HAP-1 (cell line): Measurements from ENCODE around the gene PRR12.
A peak's percentile ranks its signal among the peaks of the same experiment; 100 is the strongest.

Experiments used
- DNase-seq, 2 experiments: peaks; one replicate each; pipeline ENCODE4 v3.0.0-alpha.2; 2016 to 2020; ENCODE audit warnings: low spot score in 2 of 2
- H3K27me3 ChIP-seq: fragments of 250-450 bp; sonication (Bioruptor Pico); 2 replicates; pipeline ENCODE4 v1.5.1; 2020; ENCODE audit warnings: low read depth, mild to moderate bottlenecking, moderate library complexity
- H3K36me3 ChIP-seq: fragments of 250-450 bp; sonication (Bioruptor Pico); replicated peaks from 2 replicates; pipeline ENCODE4 v1.5.1; 2020; ENCODE audit warnings: mild to moderate bottlenecking
- H3K4me1 ChIP-seq: fragments of 250-450 bp; sonication (Bioruptor Pico); 2 replicates; pipeline ENCODE4 v1.5.1; 2020; ENCODE audit warnings: mild to moderate bottlenecking
- H3K4me3 ChIP-seq: fragments of 250-450 bp; sonication (Bioruptor Pico); 2 replicates; pipeline ENCODE4 v1.5.1; 2020; ENCODE audit warnings: mild to moderate bottlenecking, moderate library complexity
- H3K9me3 ChIP-seq: fragments of 250-450 bp; sonication (Bioruptor Pico); 2 replicates; pipeline ENCODE4 v1.5.1; 2020; ENCODE audit warnings: mild to moderate bottlenecking, moderate library complexity
- in situ Hi-C: fragments of 300-500 bp; cut with MboI; formaldehyde crosslinking; loops from 3 replicates; pipeline ENCODE4 v1.14.3; 2020; ENCODE audit warnings: low sequenced_read_pairs, inconsistent platforms, mixed read lengths

PRR12 gene, protein sequence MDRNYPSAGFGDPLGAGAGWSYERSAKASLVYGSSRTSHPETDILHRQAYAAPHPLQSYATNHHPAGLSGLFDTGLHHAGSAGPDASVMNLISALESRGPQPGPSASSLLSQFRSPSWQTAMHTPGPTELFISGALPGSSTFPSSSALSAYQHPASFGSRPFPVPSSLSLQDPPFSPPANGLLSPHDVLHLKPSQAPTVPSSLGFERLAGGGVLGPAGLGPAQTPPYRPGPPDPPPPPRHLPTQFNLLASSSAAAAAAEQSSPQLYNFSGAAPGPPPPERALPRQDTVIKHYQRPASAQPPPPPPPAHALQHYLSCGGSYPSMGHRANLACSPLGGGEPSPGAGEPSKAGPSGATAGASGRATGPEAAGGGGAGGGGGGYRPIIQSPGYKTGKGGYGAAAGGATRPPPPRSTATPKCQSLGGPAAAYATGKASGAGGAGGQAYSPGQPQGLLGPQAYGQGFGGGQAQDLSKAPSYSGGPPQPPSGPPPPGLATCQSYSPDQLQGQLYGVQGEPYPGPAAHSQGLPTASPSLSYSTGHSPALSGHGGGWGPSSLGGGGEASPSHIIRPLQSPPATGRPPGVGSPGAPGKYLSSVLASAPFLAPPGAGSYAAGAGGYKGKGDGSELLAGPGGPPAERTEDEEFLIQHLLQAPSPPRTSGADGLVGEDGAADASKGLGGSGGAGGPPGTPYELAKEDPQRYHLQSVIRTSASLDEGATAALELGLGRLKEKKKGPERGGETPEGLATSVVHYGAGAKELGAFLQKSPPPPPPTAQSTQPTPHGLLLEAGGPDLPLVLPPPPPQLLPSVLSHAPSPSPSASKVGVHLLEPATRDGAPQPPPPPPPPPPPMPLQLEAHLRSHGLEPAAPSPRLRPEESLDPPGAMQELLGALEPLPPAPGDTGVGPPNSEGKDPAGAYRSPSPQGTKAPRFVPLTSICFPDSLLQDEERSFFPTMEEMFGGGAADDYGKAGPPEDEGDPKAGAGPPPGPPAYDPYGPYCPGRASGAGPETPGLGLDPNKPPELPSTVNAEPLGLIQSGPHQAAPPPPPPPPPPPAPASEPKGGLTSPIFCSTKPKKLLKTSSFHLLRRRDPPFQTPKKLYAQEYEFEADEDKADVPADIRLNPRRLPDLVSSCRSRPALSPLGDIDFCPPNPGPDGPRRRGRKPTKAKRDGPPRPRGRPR (N-terminal part only)

DNA sequence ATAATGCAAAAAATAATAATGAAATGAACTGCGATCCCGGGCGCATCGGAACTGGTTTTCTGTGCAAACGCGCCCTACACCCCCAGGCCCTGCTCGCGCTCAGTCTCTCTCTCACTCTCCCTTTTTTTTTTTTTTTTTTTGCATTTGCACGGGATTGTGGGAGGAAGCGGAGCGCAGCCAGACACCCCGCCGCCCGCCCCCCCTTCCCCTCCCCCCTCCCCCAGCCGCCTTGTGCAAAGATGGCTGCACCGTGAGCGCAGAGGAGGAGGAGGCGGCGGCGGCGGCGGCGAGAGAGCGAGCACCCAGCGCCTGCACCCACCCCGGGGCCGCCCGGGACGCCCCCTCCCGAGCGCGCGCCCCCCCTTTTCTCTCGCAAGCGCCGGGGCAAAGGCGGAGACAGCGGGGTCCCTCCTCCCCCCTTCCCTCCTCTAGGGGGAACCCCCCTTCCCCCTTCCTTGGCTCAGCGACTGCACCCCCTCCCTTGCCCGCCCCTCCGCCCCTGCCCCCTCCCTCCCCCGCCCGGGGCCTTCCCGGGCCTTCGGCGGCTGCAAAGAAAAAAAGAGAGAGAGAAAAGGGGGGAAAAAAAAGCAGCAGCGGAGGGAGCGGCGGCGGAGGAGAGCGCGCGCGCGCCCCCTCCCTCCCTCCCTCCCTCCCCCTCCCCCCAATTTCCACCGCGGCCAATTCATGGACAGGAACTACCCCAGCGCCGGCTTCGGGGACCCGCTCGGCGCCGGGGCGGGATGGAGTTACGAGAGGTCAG lies at the start of gene PRR12:
Gene PRR12, plus strand, starts transcription at position 212 of the 760 bp plus-strand sequence. Its CDS starts 473 bp downstream, at position 685.
- peak; percentile 53 to 82 for DNase-seq

DNA sequence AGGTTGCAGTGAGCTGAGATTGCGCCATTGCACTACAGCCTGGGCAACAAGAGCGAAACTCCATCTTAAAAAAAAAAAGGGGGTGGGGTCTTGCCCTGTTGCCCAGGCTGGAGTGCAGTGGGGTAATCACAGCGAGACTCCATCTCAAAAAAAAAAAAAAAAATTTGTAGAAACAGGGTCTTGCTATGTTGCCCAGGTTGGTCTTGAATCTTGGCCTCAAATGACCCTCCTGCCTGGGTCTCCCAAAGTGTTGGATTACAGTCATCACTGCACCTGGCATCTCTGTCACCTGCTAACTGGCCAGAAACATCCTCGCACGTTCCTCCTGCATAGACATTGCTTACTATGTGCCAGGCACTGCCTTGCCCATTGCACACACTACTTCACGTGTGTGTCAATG lies 49.1 kb upstream of the PRR12 start:
- in situ Hi-C loops: no loop called here
- Histone ChIP-seq H3K4me1 (0 out of 2 replicates have a peak, but pooled peaks cover 2% of the 10 kb centered on the region), H3K4me3 (no peak overlapping the region), H3K9me3 (no peaks in the 10 kb centered on the region), H3K27me3 (no peaks in the 10 kb centered on the region), H3K36me3 (no peaks in the 10 kb centered on the region)
- DNase-seq: no peak

More for the DNA sequence above, at the start of gene PRR12:
- Histone ChIP-seq H3K9me3 (no peaks in the 10 kb centered on the region), H3K4me1 (no peaks in the 10 kb centered on the region), H3K4me3 (peak within 1 kb of the TSS; percentile 74), H3K36me3 (peaks cover 19% of the 10 kb centered on the region), H3K27me3 (no peaks in the 10 kb centered on the region)
- in situ Hi-C loops: loop anchor here (10.0 kb wide), 1 partner anchor 84 kb away; the partner anchor contains the start of gene PRMT1

DNA sequence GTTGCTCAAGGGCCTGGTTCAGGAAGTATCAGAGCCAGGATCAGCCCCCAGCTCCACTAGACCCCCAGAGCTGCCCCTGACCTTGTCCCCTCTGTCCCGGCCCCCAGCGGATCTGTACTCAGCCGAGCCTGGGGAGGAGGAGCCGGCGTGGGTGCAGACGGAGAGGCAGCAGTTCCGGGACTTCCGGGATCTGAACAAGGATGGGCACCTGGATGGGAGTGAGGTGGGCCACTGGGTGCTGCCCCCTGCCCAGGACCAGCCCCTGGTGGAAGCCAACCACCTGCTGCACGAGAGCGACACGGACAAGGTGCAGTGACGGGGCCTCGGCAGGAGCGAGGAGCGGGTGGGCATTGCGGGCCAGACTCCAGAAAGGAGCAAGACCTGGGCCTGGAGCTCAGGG lies 48.5 kb upstream of the PRR12 start:
- DNase-seq: no peak
- in situ Hi-C loops: no loop called here
- no peak overlapping the region for H3K4me3 ChIP-seq
- peaks cover 6% of the 10 kb centered on the region for H3K4me1 ChIP-seq
- no peaks in the 10 kb centered on the region for H3K9me3 ChIP-seq
- no peaks in the 10 kb centered on the region for H3K36me3 ChIP-seq
- H3K27me3 ChIP-seq: no peaks in the 10 kb centered on the region

DNA sequence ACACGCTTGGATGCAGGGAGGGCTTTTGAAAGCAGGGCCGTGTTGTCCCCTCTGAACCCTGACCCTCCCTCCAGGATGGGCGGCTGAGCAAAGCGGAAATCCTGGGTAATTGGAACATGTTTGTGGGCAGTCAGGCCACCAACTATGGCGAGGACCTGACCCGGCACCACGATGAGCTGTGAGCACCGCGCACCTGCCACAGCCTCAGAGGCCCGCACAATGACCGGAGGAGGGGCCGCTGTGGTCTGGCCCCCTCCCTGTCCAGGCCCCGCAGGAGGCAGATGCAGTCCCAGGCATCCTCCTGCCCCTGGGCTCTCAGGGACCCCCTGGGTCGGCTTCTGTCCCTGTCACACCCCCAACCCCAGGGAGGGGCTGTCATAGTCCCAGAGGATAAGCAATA lies 48.0 kb upstream of the PRR12 start:
- H3K36me3 ChIP-seq: no peaks in the 10 kb centered on the region
- H3K9me3 ChIP-seq: no peaks in the 10 kb centered on the region
- DNase-seq: no peak
- in situ Hi-C loops: no loop called here
- no peaks in the 10 kb centered on the region for H3K27me3 ChIP-seq
- H3K4me1 ChIP-seq: peaks cover 6% of the 10 kb centered on the region
- no peak overlapping the region for H3K4me3 ChIP-seq

DNA sequence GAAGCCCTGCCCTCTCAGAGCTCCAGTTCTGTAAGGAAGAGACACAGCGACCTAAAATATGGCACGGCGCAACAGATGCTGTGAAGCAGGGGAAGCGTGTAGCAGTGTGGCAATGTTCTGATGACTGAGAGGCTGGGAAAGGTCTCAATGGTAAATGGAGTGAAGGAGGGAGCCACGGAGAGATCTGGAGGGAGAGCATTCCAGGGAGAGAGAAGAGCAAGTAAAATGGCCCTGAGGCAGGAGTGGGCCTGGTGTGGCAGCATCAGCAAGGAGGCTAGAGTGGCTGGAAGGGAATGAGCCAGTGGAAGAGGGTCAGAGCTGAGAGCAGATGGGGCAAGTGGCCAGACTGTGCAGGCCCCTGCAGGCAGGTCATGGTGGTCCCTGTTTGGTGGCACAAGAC lies 46.8 kb upstream of the PRR12 start:
- Histone ChIP-seq H3K9me3 (no peaks in the 10 kb centered on the region), H3K36me3 (no peaks in the 10 kb centered on the region), H3K27me3 (no peaks in the 10 kb centered on the region), H3K4me3 (no peak overlapping the region), H3K4me1 (peaks cover 6% of the 10 kb centered on the region)
- no peak for DNase-seq
- in situ Hi-C loops: no loop called here

DNA sequence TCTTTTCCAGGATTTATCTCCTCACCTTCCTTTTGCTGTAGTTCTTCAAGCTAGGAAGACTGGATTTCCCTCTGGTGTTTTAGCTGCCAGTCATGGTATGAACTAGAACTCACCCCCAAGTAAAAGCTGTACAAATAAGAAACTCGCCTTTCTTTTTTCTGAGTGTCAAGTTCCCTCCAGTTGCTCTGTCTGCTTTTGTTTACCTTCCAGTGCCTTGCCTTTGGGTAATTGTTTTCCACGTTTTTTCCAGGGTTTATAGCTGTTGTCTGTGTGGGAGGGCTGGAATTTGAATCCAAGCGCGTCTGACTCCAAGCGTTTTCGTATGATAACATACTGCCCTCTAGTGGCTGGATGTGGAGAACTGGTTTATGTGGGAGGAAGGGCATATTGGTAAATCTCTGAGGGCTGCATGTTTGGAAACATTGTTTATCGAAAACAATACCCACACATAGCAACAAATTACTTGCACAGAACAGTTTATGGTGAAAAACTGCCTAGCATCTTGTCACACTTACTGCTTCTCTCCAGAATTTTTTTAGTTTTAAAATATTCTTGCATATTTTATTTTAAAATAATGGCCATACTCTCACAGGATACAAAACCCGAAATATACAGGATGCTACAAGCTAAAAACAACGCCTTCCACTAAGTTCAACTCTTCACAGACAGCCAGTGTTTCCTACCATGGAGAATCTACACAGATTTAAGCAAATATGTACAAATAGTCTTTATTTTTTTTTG lies 44.0 kb upstream of the PRR12 start:
- H3K27me3 ChIP-seq: no peaks in the 10 kb centered on the region
- DNase-seq: peak; percentile 91 to 95
- H3K4me1 ChIP-seq: peaks cover 6% of the 10 kb centered on the region
- in situ Hi-C loops: no loop called here
- no peaks in the 10 kb centered on the region for H3K9me3 ChIP-seq
- H3K36me3 ChIP-seq: no peaks in the 10 kb centered on the region
- H3K4me3 ChIP-seq: no peak overlapping the region

DNA sequence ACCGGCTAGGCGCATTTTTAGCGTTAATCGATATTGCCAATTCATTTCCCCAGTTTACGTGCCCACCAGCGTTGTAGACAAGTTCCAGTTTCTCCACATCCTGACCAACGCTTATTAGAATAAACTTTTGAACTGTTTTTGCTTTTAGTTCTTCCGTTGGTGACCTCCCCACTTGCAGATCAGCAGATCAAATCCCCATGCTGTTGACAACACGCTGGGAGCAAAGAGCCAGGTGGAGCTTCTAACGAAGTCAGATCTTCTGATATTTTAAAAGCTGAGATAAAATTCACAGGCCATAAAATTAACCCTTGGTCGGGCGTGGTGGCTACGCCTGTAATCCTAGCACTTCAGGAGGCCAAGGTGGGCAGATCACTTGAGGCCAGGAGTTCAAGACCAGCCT lies 41.9 kb upstream of the PRR12 start:
- H3K36me3 ChIP-seq: no peaks in the 10 kb centered on the region

DNA sequence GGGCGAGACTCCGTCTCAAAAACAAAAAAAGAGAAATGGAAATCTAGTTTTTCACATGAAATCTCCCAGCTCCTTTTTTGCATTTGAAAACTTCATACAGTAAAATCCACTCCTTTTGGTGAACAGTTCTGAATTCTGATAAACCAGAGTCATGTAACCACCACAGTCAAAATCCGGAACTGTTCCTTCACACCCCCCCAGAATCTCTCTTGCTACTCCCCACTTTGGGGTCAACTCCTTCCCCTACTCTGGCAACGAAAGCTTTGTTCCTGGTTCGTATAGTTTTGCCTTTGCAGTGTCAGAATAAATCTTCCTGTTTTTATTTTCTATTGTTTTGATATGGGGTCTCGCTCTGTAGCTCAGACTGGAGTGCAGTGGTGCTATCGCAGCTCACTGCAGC lies 39.5 kb upstream of the PRR12 start:
- Histone ChIP-seq H3K4me1 (peaks cover 6% of the 10 kb centered on the region), H3K4me3 (no peak overlapping the region), H3K9me3 (no peaks in the 10 kb centered on the region), H3K27me3 (no peaks in the 10 kb centered on the region), H3K36me3 (peaks cover 12% of the 10 kb centered on the region)
- no peak for DNase-seq
- in situ Hi-C loops: no loop called here

More for the DNA sequence above, 41.9 kb upstream of the PRR12 start:
- H3K9me3 ChIP-seq: no peaks in the 10 kb centered on the region
- DNase-seq: no peak
- H3K4me3 ChIP-seq: no peak overlapping the region
- in situ Hi-C loops: no loop called here
- H3K4me1 ChIP-seq: peaks cover 6% of the 10 kb centered on the region
- H3K27me3 ChIP-seq: no peaks in the 10 kb centered on the region

DNA sequence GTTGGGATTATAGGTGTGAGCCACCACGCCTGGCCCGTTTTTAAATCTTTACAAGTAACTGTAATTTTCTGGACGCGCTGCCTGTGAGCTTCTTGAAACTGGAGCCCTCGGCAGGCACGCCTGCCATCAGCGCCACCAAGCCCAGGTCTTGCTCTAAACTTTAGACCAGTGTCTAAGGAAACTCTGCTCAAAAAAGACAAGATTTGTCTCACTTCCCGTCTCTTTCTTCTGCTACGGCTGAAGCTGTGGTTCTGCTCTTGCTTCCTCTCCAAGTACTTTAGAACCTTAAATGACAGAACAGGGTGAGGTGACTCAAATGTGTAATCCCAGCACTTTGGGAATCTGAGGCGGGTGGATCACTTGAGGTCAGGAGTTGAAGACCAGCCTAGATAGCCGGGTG lies 38.2 kb upstream of the PRR12 start:
- Histone ChIP-seq H3K4me1 (no peaks in the 10 kb centered on the region), H3K9me3 (no peaks in the 10 kb centered on the region), H3K27me3 (no peaks in the 10 kb centered on the region), H3K36me3 (peaks cover 21% of the 10 kb centered on the region), H3K4me3 (no peak overlapping the region)
- no peak for DNase-seq
- in situ Hi-C loops: no loop called here

DNA sequence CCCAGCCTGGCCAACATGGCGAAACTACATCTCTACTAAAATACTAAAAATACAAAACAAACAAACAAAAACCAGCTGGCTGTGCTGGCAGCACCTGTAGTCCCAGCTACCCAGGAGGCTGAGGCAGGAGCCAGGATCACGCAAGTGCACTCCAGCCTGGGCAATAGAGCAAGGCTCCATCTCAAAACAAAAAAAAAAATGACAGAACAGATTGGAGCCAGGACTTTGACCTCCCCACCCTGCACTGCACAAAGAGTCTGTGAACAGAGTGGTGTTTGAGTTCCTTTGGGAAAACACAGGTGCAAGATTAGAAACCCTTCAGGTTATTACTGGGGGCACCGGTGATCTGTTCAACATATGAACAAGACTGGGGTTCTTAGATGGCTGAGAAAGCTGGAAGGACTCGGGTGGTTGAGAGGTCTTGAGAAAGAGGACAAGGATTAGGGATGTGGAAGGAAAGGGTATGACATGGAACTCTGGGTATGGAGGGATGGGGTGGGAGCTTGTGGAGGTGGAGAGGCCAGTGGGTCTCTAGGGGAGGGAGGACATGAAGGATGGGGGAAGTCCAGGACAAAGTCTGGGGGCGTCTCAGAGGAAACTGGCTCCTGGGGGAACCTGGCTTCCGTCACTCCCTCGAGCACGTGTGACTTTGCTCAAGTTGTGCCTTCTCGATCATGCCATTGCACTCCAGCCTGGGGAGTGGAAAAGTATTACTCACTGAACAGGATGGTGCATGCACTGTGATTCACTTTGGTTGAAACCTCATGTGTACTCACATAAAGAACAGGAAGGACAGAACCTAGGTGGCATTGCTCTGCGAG lies 37.3 kb upstream of the PRR12 start:
- no peaks in the 10 kb centered on the region for H3K4me1 ChIP-seq
- no peaks in the 10 kb centered on the region for H3K9me3 ChIP-seq
- no peak for DNase-seq
- H3K36me3 ChIP-seq: peaks cover 24% of the 10 kb centered on the region
- in situ Hi-C loops: no loop called here
- H3K27me3 ChIP-seq: no peaks in the 10 kb centered on the region
- no peak overlapping the region for H3K4me3 ChIP-seq

DNA sequence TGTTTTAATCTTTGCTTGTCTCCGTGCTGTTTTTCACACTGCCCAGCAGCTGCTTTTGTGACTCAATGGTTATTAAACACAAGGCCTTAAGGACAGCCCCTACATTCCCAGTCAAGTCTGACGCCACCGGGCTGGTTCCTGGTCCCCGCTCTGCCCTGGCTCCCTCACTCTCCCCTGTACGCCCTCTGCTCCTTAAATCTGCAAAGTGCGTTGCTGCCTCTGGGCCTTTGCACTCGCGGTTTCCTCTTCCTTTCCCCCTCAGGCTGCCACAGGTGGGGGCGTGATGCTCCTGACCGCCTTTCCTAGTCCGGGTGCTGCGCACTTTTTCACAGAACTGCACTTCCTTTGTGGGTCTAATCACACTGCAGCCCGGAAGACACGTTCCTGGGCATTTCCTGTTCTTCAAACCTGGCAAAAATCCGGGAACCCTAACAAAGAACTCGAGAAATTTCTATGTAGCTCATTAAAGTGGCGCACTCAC lies 36.2 kb upstream of the PRR12 start:
- H3K4me1 ChIP-seq: no peaks in the 10 kb centered on the region
- H3K27me3 ChIP-seq: no peaks in the 10 kb centered on the region
- peaks cover 27% of the 10 kb centered on the region for H3K36me3 ChIP-seq
- no peaks in the 10 kb centered on the region for H3K9me3 ChIP-seq
- DNase-seq: no peak
- H3K4me3 ChIP-seq: no peak overlapping the region
- in situ Hi-C loops: no loop called here
